Vagina (tissue), 2 donors: ENCODE results near the gene PTPRN2. TPM values are rescaled to one million over a fixed set of nuclear protein-coding genes. Genes with fewer than 3 reads are reported as not detected.

Experiments
- DNase-seq, 2 donors: peaks; one replicate each; pipeline ENCODE4 v3.0.0-alpha.2; 2017; ENCODE audit errors: extremely low spot score in 2 of 2
- H3K27ac ChIP-seq: fragments of 200-600 bp; sonication (generic); one replicate; pipeline ENCODE4 v1.5.1; 2019
- H3K27me3 ChIP-seq: fragments of 200-600 bp; sonication (generic); one replicate; pipeline ENCODE4 v1.5.1; 2019
- H3K36me3 ChIP-seq, 2 donors: fragments of 200-600 bp; sonication (generic); one replicate each; pipeline ENCODE4 v1.5.1; 2017 to 2019
- H3K4me1 ChIP-seq: fragments of 200-600 bp; sonication (generic); one replicate; pipeline ENCODE4 v1.5.1; 2019
- H3K4me3 ChIP-seq, 2 donors: fragments of 200-600 bp; sonication (generic); 1 replicate in 1 of 2; 2 replicates in 1 of 2; pipeline ENCODE4 v1.5.1; 2016 to 2019
- H3K9me3 ChIP-seq: fragments of 200-600 bp; sonication (generic); one replicate; pipeline ENCODE4 v1.5.1; 2019
- POLR2A ChIP-seq, 2 donors: fragments of 450-650 bp; IDR thresholded peaks; one replicate each; pipeline ENCODE4 v1.6.1; 2017; ENCODE audit warnings: antibody characterized with exemption in 2 of 2, mild to moderate bottlenecking in 2 of 2, moderate library complexity in 2 of 2
- POLR2AphosphoS5 ChIP-seq, 2 donors: sonication (generic); formaldehyde crosslinking; IDR thresholded peaks; one replicate each; pipeline ENCODE4 v1.9.0; 2017; ENCODE audit warnings: antibody characterized with exemption in 2 of 2, mild to moderate bottlenecking in 2 of 2, low read depth in 1 of 2; ENCODE audit not compliant: insufficient read depth in 1 of 2
- intact Hi-C: fragments of 100-400 bp; cut with DNase I; formaldehyde crosslinking; loops from one replicate; pipeline ENCODE4 v1.15.1; 2023
- total RNA-seq: library from RNA; depleted of rRNA; stranded (reverse); fragments of >200 nt; gene quantifications from one replicate; pipeline ENCODE4 v1.2.3, GENCODE V29; 2016
- TF ChIP-seq, protein P1 (sequence below), 3 experiments: fragments of 450-650 bp in 2 of 3; fragments of 200-600 bp in 1 of 3; sonication (generic) in 1 of 3; IDR thresholded peaks; one replicate each; pipeline ENCODE4 v1.5.1; 2017 to 2019; ENCODE audit warnings: antibody characterized with exemption in 3 of 3, mild to moderate bottlenecking in 2 of 3, moderate library complexity in 2 of 3

The PTPRN2 gene
- total RNA-seq, 1 donor from 2014 or later = 7.4 TPM

DNA sequence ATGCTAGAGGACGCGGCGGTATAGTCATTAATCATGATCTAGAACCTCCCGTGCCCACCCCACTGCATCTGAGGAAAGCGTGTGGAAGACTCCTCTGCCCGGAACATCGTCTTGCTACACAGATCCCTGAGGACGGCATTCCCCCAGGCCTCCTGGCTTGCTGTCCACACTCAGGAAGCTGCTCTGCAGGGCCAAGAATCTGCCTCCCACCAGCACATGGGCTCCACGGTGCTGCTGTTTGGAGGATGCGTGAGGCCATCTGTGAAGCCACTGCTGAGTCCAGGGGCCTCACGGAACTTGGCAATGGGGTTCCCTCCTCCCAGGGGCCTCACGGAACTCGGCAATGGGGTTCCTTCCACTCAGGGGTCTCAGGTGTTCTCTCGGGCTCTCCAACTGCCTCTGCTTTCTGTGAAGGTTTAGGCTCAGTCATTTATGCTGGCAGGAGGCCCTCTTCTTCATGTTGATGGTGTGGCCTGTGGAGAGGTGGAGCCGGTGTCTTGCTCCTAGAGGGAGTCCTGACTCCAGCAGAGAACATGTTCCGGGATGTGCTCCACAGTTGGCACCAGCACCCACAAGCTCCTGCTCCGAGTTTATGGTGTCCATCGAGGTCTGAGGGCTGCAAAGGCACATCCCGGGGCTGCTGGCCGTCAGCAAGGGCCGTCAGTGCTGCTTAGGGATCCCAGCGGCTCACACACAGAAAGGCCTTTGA lies 977.5 kb downstream of the PTPRN2 start:
- H3K4me1 ChIP-seq = peaks cover 18% of the 10 kb centered on the region
- no peak for DNase-seq
- H3K36me3 ChIP-seq = no peaks in the 10 kb centered on the region
- H3K4me3 ChIP-seq = no peak overlapping the region
- intact Hi-C loops = no loop called here
- H3K27me3 ChIP-seq = no peaks in the 10 kb centered on the region
- H3K27ac ChIP-seq = no peak overlapping the region
- no peaks in the 10 kb centered on the region for H3K9me3 ChIP-seq
- TF ChIP-seq POLR2AphosphoS5 (IDR thresholded peaks at IDR 0.05; ENCODE audit: insufficient read depth in 1 of 2, low read depth in 1 of 2) = no peak
- TF ChIP-seq, protein P1, sequence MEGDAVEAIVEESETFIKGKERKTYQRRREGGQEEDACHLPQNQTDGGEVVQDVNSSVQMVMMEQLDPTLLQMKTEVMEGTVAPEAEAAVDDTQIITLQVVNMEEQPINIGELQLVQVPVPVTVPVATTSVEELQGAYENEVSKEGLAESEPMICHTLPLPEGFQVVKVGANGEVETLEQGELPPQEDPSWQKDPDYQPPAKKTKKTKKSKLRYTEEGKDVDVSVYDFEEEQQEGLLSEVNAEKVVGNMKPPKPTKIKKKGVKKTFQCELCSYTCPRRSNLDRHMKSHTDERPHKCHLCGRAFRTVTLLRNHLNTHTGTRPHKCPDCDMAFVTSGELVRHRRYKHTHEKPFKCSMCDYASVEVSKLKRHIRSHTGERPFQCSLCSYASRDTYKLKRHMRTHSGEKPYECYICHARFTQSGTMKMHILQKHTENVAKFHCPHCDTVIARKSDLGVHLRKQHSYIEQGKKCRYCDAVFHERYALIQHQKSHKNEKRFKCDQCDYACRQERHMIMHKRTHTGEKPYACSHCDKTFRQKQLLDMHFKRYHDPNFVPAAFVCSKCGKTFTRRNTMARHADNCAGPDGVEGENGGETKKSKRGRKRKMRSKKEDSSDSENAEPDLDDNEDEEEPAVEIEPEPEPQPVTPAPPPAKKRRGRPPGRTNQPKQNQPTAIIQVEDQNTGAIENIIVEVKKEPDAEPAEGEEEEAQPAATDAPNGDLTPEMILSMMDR (IDR thresholded peaks at IDR 0.05) = no peak
- TF ChIP-seq POLR2A (IDR thresholded peaks at IDR 0.05) = no peak

DNA sequence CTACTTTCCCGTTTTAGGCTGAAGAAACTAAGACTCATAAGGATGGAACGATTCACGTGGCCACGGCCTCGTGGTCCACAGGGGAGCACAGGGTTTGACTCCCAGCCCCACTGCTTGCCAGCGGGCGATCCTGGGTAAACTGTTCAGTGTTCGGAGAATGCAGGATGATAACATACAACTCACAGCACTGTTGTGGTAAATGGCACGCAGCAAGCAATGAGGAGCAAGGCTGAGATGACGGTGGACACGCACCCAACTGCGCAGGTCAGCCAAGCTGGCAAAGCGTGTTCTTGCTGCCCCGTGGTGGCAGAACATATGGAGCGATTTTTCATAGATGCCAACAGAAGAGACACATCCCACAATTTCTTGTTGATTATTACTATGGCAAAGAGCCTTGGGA lies 978.1 kb downstream of the PTPRN2 start:
- Histone ChIP-seq H3K4me3 (no peak overlapping the region), H3K9me3 (no peaks in the 10 kb centered on the region), H3K27me3 (no peaks in the 10 kb centered on the region), H3K4me1 (peaks cover 18% of the 10 kb centered on the region), H3K27ac (no peak overlapping the region), H3K36me3 (no peaks in the 10 kb centered on the region)
- TF ChIP-seq, protein P1 (IDR thresholded peaks at IDR 0.05) = no peak
- no peak for TF ChIP-seq POLR2A (IDR thresholded peaks at IDR 0.05)
- no peak for TF ChIP-seq POLR2AphosphoS5 (IDR thresholded peaks at IDR 0.05; ENCODE audit: insufficient read depth in 1 of 2, low read depth in 1 of 2)
- no peak for DNase-seq
- intact Hi-C loops = no loop called here

DNA sequence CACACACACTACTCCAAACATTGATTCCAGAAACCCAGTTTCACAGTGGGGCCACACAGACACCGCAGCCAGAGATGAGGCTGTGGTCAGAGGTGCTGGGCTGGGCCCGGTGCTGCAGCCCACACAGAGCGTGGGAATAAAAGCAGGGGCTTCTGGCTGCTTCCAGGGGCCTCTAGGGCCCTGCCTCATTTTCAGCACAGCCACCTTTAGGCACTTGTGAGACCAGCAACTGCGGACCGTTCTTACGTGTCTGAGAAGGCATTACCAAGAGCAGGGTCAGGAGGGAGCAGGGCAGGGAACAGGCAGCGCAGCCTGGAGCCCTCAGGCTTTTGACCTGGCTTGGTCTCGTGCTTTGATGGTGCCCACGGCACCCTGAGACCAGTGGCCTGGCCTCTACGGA lies 980.4 kb downstream of the PTPRN2 start:
- Histone ChIP-seq H3K27ac (no peak overlapping the region), H3K36me3 (no peaks in the 10 kb centered on the region), H3K4me1 (no peaks in the 10 kb centered on the region), H3K9me3 (no peaks in the 10 kb centered on the region), H3K27me3 (no peaks in the 10 kb centered on the region), H3K4me3 (no peak overlapping the region)
- TF ChIP-seq POLR2AphosphoS5 (IDR thresholded peaks at IDR 0.05; ENCODE audit: insufficient read depth in 1 of 2, low read depth in 1 of 2) (no peak), POLR2A (IDR thresholded peaks at IDR 0.05) (no peak)
- TF ChIP-seq, protein P1 (IDR thresholded peaks at IDR 0.05) = no peak
- no peak for DNase-seq
- intact Hi-C loops = no loop called here

DNA sequence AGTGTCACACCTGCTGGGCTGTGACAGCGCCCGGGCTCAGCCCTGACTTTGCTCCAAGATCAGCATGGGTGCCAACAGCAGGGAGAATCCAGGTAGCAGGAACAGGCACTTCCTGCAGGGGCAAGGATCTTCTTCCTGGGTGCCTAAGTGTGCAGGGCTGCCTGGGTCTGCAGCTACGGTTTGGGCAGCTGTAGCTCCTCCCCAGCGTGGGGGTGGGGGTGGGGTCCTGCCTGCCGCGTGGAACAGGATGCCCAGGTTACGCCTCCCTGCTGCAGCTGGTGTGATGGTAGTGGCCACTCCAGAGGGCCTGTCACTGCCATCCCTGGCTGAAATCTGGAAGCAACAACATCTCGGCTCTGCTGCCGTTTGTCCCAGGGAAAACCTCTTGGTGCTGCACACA lies 981.5 kb downstream of the PTPRN2 start:
- DNase-seq = no peak
- intact Hi-C loops = no loop called here
- H3K4me1 ChIP-seq = no peaks in the 10 kb centered on the region
- TF ChIP-seq POLR2A (IDR thresholded peaks at IDR 0.05) = no peak
- TF ChIP-seq POLR2AphosphoS5 (IDR thresholded peaks at IDR 0.05; ENCODE audit: insufficient read depth in 1 of 2, low read depth in 1 of 2) = no peak
- TF ChIP-seq, protein P1 (IDR thresholded peaks at IDR 0.05) = no peak
- H3K27ac ChIP-seq = no peak overlapping the region
- no peak overlapping the region for H3K4me3 ChIP-seq
- no peaks in the 10 kb centered on the region for H3K27me3 ChIP-seq
- no peaks in the 10 kb centered on the region for H3K36me3 ChIP-seq
- no peaks in the 10 kb centered on the region for H3K9me3 ChIP-seq

DNA sequence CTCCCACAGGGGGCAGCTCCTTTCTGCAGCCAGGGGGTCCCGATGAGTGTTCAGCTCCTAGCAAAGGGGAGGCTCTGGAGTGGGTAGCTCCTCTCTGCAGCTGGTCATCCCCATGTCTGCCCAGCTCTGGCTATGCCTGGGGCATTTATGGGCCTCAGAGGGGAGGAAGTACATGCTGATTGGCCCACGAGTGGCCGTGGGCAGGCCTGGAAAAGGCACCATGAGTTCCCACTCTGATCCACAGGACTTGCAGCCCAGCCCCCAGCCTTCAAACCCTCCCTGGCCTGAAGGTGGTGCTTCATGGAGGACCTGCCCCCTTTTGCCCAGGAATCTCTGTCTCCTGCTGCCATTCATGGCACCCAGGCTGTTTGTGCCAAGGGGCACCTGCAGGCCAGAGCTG lies 982.0 kb downstream of the PTPRN2 start:
- TF ChIP-seq POLR2AphosphoS5 (IDR thresholded peaks at IDR 0.05; ENCODE audit: insufficient read depth in 1 of 2, low read depth in 1 of 2) (no peak), POLR2A (IDR thresholded peaks at IDR 0.05) (no peak)
- TF ChIP-seq, protein P1 (IDR thresholded peaks at IDR 0.05) = no peak
- Histone ChIP-seq H3K36me3 (no peaks in the 10 kb centered on the region), H3K4me3 (no peak overlapping the region), H3K9me3 (no peaks in the 10 kb centered on the region), H3K27ac (no peak overlapping the region), H3K4me1 (no peaks in the 10 kb centered on the region), H3K27me3 (no peaks in the 10 kb centered on the region)
- intact Hi-C loops = no loop called here
- no peak for DNase-seq
